Upper lobe of left lung (tissue), 6 donors: Measurements from ENCODE around the gene CHRDL2. TPM values are rescaled to one million over a fixed set of nuclear protein-coding genes. Genes with fewer than 3 reads are reported as not detected.

Source experiments
- ATAC-seq, 2 donors: fragments of 200-7000 bp; cut with Tn5 transposase; one replicate each; pipeline ENCODE4 v1.9.1; 2022; ENCODE audit warnings: mild to moderate bottlenecking in 2 of 2, moderate library complexity in 2 of 2; ENCODE audit not compliant: low FRiP score in 2 of 2
- DNase-seq, 2 donors: peaks; one replicate each; pipeline ENCODE4 v3.0.0-alpha.2; 2019 to 2020
- H3K27ac ChIP-seq, 4 donors: fragments of 200-600 bp; sonication (generic); one replicate each; pipeline ENCODE4 v1.5.1; 2016 to 2019
- H3K27me3 ChIP-seq, 4 donors: fragments of 200-600 bp; sonication (generic); one replicate each; pipeline ENCODE4 v1.5.1; 2017 to 2019
- H3K36me3 ChIP-seq, 4 donors: fragments of 200-600 bp; sonication (generic); one replicate each; pipeline ENCODE4 v1.5.1; 2016 to 2019
- H3K4me1 ChIP-seq, 4 donors: fragments of 200-600 bp; sonication (generic); one replicate each; pipeline ENCODE4 v1.5.1; 2018 to 2019
- H3K4me3 ChIP-seq, 4 donors: fragments of 200-600 bp; sonication (generic); one replicate each; pipeline ENCODE4 v1.5.1; 2017 to 2019; ENCODE audit warnings: mild to moderate bottlenecking in 2 of 4, moderate library complexity in 1 of 4
- H3K9me3 ChIP-seq, 4 donors: fragments of 200-600 bp; sonication (generic); one replicate each; pipeline ENCODE4 v1.5.1; 2018 to 2019
- CTCF ChIP-seq, 6 experiments: fragments of 450-650 bp in 4 of 6; fragments of 200-600 bp in 2 of 6; sonication (generic) in 2 of 6; IDR thresholded peaks; one replicate each; pipeline ENCODE4 v1.5.1; 2016 to 2019; ENCODE audit warnings: antibody characterized with exemption in 6 of 6
- EP300 ChIP-seq, 4 donors: sonication (generic); formaldehyde crosslinking; IDR thresholded peaks; one replicate each; pipeline ENCODE4 v1.5.1; 2017; ENCODE audit warnings: antibody characterized with exemption in 4 of 4, control low read depth in 2 of 4
- POLR2A ChIP-seq, 4 donors: fragments of 450-650 bp; IDR thresholded peaks; one replicate each; pipeline ENCODE4 v1.5.1; 2016 to 2017; ENCODE audit warnings: antibody characterized with exemption in 4 of 4, mild to moderate bottlenecking in 2 of 4
- POLR2AphosphoS5 ChIP-seq, 2 donors: sonication (generic); formaldehyde crosslinking; IDR thresholded peaks; one replicate each; pipeline ENCODE4 v1.5.1; 2017; ENCODE audit warnings: antibody characterized with exemption in 2 of 2
- WGBS, 2 donors: methylation state at CpG; one replicate each; pipeline ENCODE4 v1.1.5; 2017 to 2018; 5-methylcytosine and 5-hydroxymethylcytosine counted together
- total RNA-seq, 6 donors: library from RNA; depleted of rRNA in 4 of 6; stranded (reverse); fragments of >200 nt in 4 of 6; gene quantifications; one replicate each; pipeline versions ENCODE4 v1.1.0 to v1.2.1, GENCODE V29; 2016 to 2021
- donor health status: DM: no; HTN: no; CAD: no; lungs with moderate emphysema.
- donor health status: DM: no; HTN: yes; CAD: no; lungs with severe emphysema.

The CHRDL2 gene
- total RNA-seq, 6 donors from 2014 or later, result 1.3 to 3.1 (median 1.5) TPM; not detected in 3

- Histone ChIP-seq H3K4me3 (no peak overlapping the region), H3K9me3 (no peaks in the 10 kb centered on the region), H3K4me1 (peaks cover 7 to 13% (median 10%) of the 10 kb centered on the region in 4 donors), H3K36me3 (no peaks in the 10 kb centered on the region), H3K27me3 (no peaks in the 10 kb centered on the region), H3K27ac (no peak overlapping the region)
- WGBS, 2 donors, result 76 to 100% methylated on average over 1 of the region's 1 CpG
- ATAC-seq, result no peak
- TF ChIP-seq POLR2AphosphoS5 (IDR thresholded peaks at IDR 0.05) (no peak), CTCF (IDR thresholded peaks at IDR 0.05) (no peak), EP300 (IDR thresholded peaks at IDR 0.05) (no peak), POLR2A (IDR thresholded peaks at IDR 0.05) (no peak)
- peak in 1 of 2 donors; percentile 4 for DNase-seq
Measured at GRCh38 chr11:74684661-74685060, 46.6 kb downstream of the CHRDL2 start.

GRCh38 chr11:74683941-74684481 lies 47.2 kb downstream of the CHRDL2 start:
- 74 to 82% methylated on average over 11 to 12 of the region's 12 CpGs for WGBS, 2 donors

GRCh38 chr11:74683279-74683871 lies 47.9 kb downstream of the CHRDL2 start:
- no peak for TF ChIP-seq EP300 (IDR thresholded peaks at IDR 0.05)
- TF ChIP-seq CTCF (IDR thresholded peaks at IDR 0.05), result peak in 4 of 6 experiments; percentile 23 to 57 (median 34)
- 4 to 40% methylated on average over 2 to 28 of the region's 59 CpGs for WGBS, 2 donors
- ATAC-seq (peak in 1 of 2 donors; percentile 52), DNase-seq (peak; percentile 22 to 92)
- Histone ChIP-seq H3K9me3 (no peaks in the 10 kb centered on the region), H3K4me3 (peak overlapping the region; percentile 10 to 54 (median 42)), H3K4me1 (peaks cover 7 to 13% (median 10%) of the 10 kb centered on the region in 4 donors), H3K27me3 (no peaks in the 10 kb centered on the region), H3K27ac (peak overlapping the region in 1 of 4 donors; percentile 9), H3K36me3 (no peaks in the 10 kb centered on the region)

More at GRCh38 chr11:74683941-74684481, 47.2 kb downstream of the CHRDL2 start:
- DNase-seq (peak in 1 of 2 donors; percentile 20), ATAC-seq (no peak)
- no peak overlapping the region for H3K27ac ChIP-seq
- peaks cover 7 to 13% (median 10%) of the 10 kb centered on the region in 4 donors for H3K4me1 ChIP-seq
- H3K9me3 ChIP-seq, result no peaks in the 10 kb centered on the region
- TF ChIP-seq EP300 (IDR thresholded peaks at IDR 0.05) (no peak), POLR2A (IDR thresholded peaks at IDR 0.05) (no peak), POLR2AphosphoS5 (IDR thresholded peaks at IDR 0.05) (no peak), CTCF (IDR thresholded peaks at IDR 0.05) (no peak)
- peak overlapping the region in 3 of 4 donors; percentile 38 to 54 (median 46) for H3K4me3 ChIP-seq
- no peaks in the 10 kb centered on the region for H3K27me3 ChIP-seq
- H3K36me3 ChIP-seq, result no peaks in the 10 kb centered on the region

- WGBS, 2 donors, result 94 to 97% methylated on average over 11 to 14 of the region's 14 CpGs
- DNase-seq (peak in 1 of 2 donors; percentile 15), ATAC-seq (no peak)
- no peaks in the 10 kb centered on the region for H3K9me3 ChIP-seq
- no peaks in the 10 kb centered on the region for H3K36me3 ChIP-seq
- H3K4me3 ChIP-seq, result peak overlapping the region in 3 of 4 donors; percentile 38 to 54 (median 46)
- no peak for TF ChIP-seq CTCF (IDR thresholded peaks at IDR 0.05)
- TF ChIP-seq EP300 (IDR thresholded peaks at IDR 0.05), result no peak
- TF ChIP-seq POLR2A (IDR thresholded peaks at IDR 0.05), result no peak
- no peak for TF ChIP-seq POLR2AphosphoS5 (IDR thresholded peaks at IDR 0.05)
- H3K27ac ChIP-seq, result peak overlapping the region in 1 of 4 donors; percentile 9
- H3K4me1 ChIP-seq, result peaks cover 7 to 13% (median 10%) of the 10 kb centered on the region in 4 donors
- H3K27me3 ChIP-seq, result no peaks in the 10 kb centered on the region
Measured at GRCh38 chr11:74682731-74683278, 48.4 kb downstream of the CHRDL2 start.
